Activated B cell treated with CpG ODN at 0.5 μM for 24 hours (primary cell): Measurements from ENCODE around the gene HNRNPL. TPM values are rescaled to one million over a fixed set of nuclear protein-coding genes. Genes with fewer than 3 reads are reported as not detected.
A peak's percentile ranks its signal among the peaks of the same experiment; 100 is the strongest.
"Not testable (repeated sequence)": the region's sequence is repeated elsewhere in the genome, so short reads cannot be mapped to it uniquely, and the experiment has no call there.

Experiments
- ATAC-seq: fragments of 200-7000 bp; cut with Tn5 transposase; one replicate; pipeline ENCODE4 v1.10.0; 2021; ENCODE audit warnings: low read depth, mild to moderate bottlenecking, moderate library complexity
- CTCF ChIA-PET: fragments of 350-600 bp; sonication (Branson Sonifier 250); formaldehyde crosslinking; loops from one replicate; lab custom pipeline; 2021; ENCODE audit warnings: antibody characterized with exemption; lab: Charles Lee
- POLR2A ChIA-PET: fragments of 350-600 bp; sonication (Branson Sonifier 250); formaldehyde crosslinking; loops from one replicate; lab custom pipeline; 2021; ENCODE audit warnings: antibody characterized with exemption; lab: Charles Lee
- DNase-seq: peaks from one replicate; pipeline ENCODE4 v3.0.0; 2022
- H3K27ac Mint-ChIP-seq: one replicate; pipeline ENCODE4 v1.8.0; 2020; ENCODE audit warnings: mixed read lengths
- H3K27me3 Mint-ChIP-seq: one replicate; pipeline ENCODE4 v1.8.0; 2021; ENCODE audit warnings: mixed read lengths
- H3K36me3 Mint-ChIP-seq: one replicate; pipeline ENCODE4 v1.8.0; 2021; ENCODE audit warnings: low read depth, mixed read lengths
- H3K4me1 Mint-ChIP-seq: one replicate; pipeline ENCODE4 v1.8.0; 2021; ENCODE audit warnings: mixed read lengths
- H3K4me3 Mint-ChIP-seq: one replicate; pipeline ENCODE4 v1.8.0; 2020; ENCODE audit warnings: mild to moderate bottlenecking, mixed read lengths
- H3K9me3 Mint-ChIP-seq: one replicate; pipeline ENCODE4 v1.8.0; 2020; ENCODE audit warnings: mixed read lengths
- intact Hi-C: fragments of 100-400 bp; cut with micrococcal nuclease; formaldehyde crosslinking; loops from one replicate; pipeline ENCODE4 v1.15.1; 2024
- total RNA-seq: library from RNA; stranded (reverse); gene quantifications from 2 replicates; pipeline ENCODE4 v1.2.3, GENCODE V29; 2022
- TF ChIP-seq, protein P1 (sequence below): fragments of 200-600 bp; IDR thresholded peaks from one replicate; pipeline ENCODE4 v1.8.0; 2022; ENCODE audit warnings: antibody characterized with exemption, mild to moderate bottlenecking

Gene HNRNPL
- total RNA-seq, 1 donor from 2014 or later, result 546 TPM

DNA sequence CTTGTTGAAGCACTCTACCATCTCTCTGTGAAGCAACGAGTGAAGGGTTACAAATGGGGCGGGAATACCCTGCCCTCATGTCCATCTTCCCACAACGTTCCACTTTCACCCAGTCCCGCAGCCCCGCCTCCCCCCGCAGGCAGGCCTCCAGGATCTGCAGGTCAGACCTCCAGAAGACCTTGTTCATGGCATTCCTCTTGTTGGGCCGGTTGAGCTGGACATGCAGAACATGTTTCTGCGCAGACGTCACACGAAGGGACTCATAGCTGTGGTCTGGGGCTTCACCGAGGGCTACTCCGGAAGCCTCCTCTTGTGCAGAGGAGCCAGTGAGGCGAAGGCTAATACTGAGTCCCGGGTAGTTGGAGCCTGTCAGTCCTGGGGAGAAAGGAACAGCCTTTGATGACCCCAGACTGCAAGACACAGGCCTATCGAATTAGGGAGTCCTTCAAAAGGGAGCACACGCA is 18.6 kb downstream of the HNRNPL start:
- peaks cover 31% of the 10 kb centered on the region for H3K4me1 Mint-ChIP-seq
- no peak for DNase-seq
- H3K27me3 Mint-ChIP-seq, result no peaks in the 10 kb centered on the region
- ChIA-PET CTCF (interaction anchor here (1.0 to 1.7 kb wide), 5 partner anchors 18 to 99 kb away, joined by 3 to 12 read pairs (median 5); partner anchors contain the start of genes HNRNPL, MRPS12 and SARS2), POLR2A (interaction anchor here (0.6 to 7.7 kb wide), 22 partner anchors 10 to 926 kb away, joined by 3 to 118 read pairs (median 7); partner anchors contain the start of genes ACTN4, FAM98C, HNRNPL and NFKBIB)
- peak overlapping the region; percentile 94 for H3K4me3 Mint-ChIP-seq
- ATAC-seq, result peak; percentile 42
- TF ChIP-seq, protein P1, sequence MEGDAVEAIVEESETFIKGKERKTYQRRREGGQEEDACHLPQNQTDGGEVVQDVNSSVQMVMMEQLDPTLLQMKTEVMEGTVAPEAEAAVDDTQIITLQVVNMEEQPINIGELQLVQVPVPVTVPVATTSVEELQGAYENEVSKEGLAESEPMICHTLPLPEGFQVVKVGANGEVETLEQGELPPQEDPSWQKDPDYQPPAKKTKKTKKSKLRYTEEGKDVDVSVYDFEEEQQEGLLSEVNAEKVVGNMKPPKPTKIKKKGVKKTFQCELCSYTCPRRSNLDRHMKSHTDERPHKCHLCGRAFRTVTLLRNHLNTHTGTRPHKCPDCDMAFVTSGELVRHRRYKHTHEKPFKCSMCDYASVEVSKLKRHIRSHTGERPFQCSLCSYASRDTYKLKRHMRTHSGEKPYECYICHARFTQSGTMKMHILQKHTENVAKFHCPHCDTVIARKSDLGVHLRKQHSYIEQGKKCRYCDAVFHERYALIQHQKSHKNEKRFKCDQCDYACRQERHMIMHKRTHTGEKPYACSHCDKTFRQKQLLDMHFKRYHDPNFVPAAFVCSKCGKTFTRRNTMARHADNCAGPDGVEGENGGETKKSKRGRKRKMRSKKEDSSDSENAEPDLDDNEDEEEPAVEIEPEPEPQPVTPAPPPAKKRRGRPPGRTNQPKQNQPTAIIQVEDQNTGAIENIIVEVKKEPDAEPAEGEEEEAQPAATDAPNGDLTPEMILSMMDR, result no peak
- peak overlapping the region; percentile 95 for H3K27ac Mint-ChIP-seq
- intact Hi-C loops, result loop anchor here (1.0 to 5.0 kb wide), 9 partner anchors 19 to 184 kb away; partner anchors contain the start of genes ACTN4, MRPS12, NFKBIB and RINL
- H3K36me3 Mint-ChIP-seq, result peaks cover 56% of the 10 kb centered on the region
- H3K9me3 Mint-ChIP-seq, result no peaks in the 10 kb centered on the region

DNA sequence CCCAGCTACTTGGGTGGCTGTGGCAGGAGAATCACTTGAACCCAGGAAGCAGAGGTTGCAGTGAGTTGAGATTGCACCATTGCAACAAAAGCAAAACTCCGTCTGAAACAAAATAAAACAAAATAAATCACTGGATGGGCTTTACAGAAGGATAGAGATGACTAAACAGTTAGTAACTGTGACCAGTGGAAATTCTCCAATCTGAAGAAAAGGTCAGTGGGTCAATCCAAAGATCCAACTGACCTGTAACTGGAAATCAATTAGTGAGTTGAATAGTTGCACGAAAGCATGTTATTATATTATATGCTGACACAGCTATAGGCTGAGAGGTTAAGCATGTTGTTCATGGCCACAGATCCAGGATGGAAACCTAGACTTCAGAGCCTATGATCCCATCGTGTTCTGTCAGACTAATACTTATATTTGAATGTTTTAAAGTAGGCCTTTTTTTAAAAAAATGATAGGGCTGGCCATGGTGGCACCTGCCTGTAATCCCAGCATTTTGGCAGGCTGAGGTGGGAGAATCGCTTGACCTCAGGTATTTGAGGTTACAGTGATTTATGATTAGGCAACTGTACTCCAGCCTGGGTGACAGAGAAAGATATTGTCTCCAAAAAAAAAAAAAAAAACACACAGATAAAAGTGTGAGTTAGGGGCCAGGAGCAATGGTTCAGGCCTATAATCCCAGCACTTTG is 19.6 kb downstream of the HNRNPL start:
- H3K9me3 Mint-ChIP-seq, result no peaks in the 10 kb centered on the region
- peaks cover 31% of the 10 kb centered on the region for H3K4me1 Mint-ChIP-seq
- TF ChIP-seq, protein P1, result no peak
- POLR2A ChIA-PET, result interaction anchor here (0.6 to 7.7 kb wide), 4 partner anchors 19 to 65 kb away, joined by 7 to 118 read pairs (median 24); partner anchors contain the start of gene HNRNPL
- H3K27ac Mint-ChIP-seq, result no peak overlapping the region
- peak overlapping the region; percentile 94 for H3K4me3 Mint-ChIP-seq
- intact Hi-C loops, result loop anchor here (2.0 to 5.0 kb wide), 3 partner anchors 49 to 93 kb away; partner anchors contain the start of gene RINL
- no peaks in the 10 kb centered on the region for H3K27me3 Mint-ChIP-seq
- peaks cover 54% of the 10 kb centered on the region for H3K36me3 Mint-ChIP-seq
- DNase-seq (no peak), ATAC-seq (no peak)
- CTCF ChIA-PET, result no interaction called here

DNA sequence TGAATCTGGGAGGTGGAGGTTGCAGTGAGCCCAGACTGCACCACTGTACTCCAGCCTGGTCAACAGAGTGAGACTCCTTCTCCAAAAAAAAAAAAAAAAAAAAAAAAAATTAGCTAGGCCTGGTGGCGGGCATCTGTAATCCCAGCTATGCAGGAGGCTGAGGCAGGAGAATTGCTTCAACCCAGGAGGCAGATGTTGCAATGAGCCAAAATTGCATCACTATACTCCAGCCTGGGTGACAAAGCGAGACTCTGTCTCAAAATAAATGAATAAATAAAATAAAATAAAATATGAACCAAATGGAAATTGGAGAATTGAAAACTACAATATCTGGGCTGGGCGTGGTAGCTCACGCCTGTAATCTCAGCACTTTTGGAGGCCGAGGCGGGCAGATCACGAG is 20.6 kb downstream of the HNRNPL start:
- not testable (repeated sequence) for ATAC-seq

DNA sequence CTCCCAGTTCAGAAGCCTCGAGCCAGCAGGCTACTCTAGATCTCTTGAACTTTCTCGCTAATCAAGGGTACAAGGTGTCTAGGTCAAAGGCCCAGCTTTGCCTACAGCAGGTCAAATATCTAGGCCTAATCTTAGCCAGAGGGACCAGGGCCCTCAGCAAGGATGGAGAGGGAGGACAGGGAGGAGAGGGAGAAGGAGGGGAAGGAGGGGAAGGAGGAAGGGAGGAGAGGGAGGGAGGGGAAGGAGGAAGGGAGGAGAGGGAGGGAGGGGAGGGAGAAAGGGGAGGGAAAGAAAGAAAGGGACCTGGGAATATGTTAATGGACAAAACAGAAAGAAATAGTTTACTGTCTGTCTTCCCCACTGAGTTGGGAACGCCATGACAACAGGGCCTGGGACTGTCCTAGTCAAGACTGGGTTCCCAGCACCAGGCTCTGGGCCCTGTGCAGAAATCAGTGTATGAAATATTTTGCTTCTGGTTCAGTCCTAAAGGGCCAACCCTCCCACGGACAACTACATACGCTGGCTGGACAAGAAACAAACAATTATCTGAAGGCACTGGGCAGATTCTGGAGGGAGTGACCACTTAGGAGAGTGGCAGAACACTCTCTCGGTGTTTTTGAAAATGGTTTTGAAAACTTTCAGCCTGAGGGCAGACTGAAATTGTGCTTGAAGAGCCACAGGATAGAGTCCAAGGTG is 22.8 kb downstream of the HNRNPL start:
- ATAC-seq (no peak), DNase-seq (no peak)
- no peak overlapping the region for H3K4me3 Mint-ChIP-seq
- CTCF ChIA-PET, result no interaction called here
- TF ChIP-seq, protein P1, result no peak
- intact Hi-C loops, result no loop called here
- H3K36me3 Mint-ChIP-seq, result peaks cover 78% of the 10 kb centered on the region
- peaks cover 27% of the 10 kb centered on the region for H3K4me1 Mint-ChIP-seq
- no peaks in the 10 kb centered on the region for H3K27me3 Mint-ChIP-seq
- POLR2A ChIA-PET, result no interaction called here
- H3K27ac Mint-ChIP-seq, result no peak overlapping the region
- no peaks in the 10 kb centered on the region for H3K9me3 Mint-ChIP-seq

More for the DNA sequence above, 20.6 kb downstream of the HNRNPL start:
- H3K4me3 Mint-ChIP-seq, intact Hi-C loops, H3K9me3 Mint-ChIP-seq, H3K27ac Mint-ChIP-seq, H3K27me3 Mint-ChIP-seq, CTCF ChIA-PET, DNase-seq: not testable (repeated sequence)
- Mint-ChIP-seq H3K4me1 (peaks cover 31% of the 10 kb centered on the region), H3K36me3 (peaks cover 61% of the 10 kb centered on the region)
- POLR2A ChIA-PET, result interaction anchor here (0.7 to 7.7 kb wide), 3 partner anchors 20 to 106 kb away, joined by 3 to 118 read pairs (median 5); partner anchors contain the start of gene HNRNPL

DNA sequence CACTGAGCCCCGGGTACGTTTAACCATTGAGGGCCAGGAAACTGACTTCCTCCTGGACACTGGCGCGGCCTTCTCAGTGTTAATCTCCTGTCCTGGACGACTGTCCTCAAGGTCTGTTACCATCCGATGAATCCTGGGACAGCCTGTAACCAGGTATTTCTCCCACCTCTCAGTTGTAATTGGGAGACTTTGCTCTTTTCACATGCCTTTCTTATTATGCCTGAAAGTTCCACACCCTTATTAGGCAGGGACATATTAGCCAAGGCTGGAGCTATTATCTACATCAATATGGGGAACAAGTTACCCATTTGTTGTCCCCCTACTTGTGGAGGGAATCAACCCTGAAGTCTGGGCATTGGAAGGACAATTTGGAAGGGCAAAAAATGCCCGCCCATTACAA is 23.9 kb downstream of the HNRNPL start:
- H3K4me3 Mint-ChIP-seq, ATAC-seq, DNase-seq, POLR2A ChIA-PET, intact Hi-C loops, H3K27me3 Mint-ChIP-seq, H3K27ac Mint-ChIP-seq, H3K9me3 Mint-ChIP-seq, CTCF ChIA-PET: not testable (repeated sequence)
- Mint-ChIP-seq H3K4me1 (peaks cover 20% of the 10 kb centered on the region), H3K36me3 (peaks cover 74% of the 10 kb centered on the region)

DNA sequence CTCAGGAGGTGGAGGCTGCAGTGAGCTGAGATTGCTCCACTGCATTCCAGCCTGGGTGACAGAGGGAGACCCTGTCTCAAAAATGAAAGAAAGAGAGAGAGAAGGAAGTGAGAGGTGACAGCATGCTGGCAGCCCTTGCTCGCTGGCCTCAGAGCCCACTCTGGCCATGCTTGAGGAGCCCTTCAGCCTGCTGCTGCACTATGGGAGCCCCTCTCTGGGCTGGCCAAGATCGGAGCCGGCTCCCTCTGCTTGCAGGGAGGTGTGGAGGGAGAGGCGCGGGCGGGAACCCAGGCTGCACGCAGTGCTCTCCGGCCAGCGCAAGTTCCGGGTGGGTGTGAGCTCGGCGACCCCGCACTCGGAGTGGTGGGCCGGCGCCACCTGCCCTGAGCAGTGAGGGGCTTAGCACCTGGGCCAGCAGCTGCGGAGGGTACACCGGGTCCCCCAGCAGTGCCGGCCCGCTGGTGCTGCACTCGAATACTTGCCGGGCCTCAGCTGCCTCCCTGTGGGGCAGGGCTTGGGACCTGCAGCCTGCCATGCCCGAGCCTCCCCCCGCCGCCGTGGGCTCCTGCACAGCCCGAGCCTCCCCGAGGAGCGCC is 28.5 kb downstream of the HNRNPL start:
- H3K27me3 Mint-ChIP-seq, ATAC-seq, H3K27ac Mint-ChIP-seq, H3K4me3 Mint-ChIP-seq, intact Hi-C loops, H3K9me3 Mint-ChIP-seq, DNase-seq, H3K4me1 Mint-ChIP-seq, CTCF ChIA-PET: not testable (repeated sequence)
- peaks cover 70% of the 10 kb centered on the region for H3K36me3 Mint-ChIP-seq
- POLR2A ChIA-PET, result interaction anchor here (0.7 to 1.1 kb wide), 2 partner anchors 11 to 201 kb away, joined by 3 to 5 read pairs; partner anchors contain the start of gene ECH1
